TTC549 (cell line): ENCODE data around the gene TMED8.
"Not testable (repeated sequence)": the region's sequence is repeated elsewhere in the genome, so short reads cannot be mapped to it uniquely, and the experiment has no call there.

Experiments
- FAIRE-seq: peaks from 2 replicates; lab custom pipeline; 2012; peaks lifted over from hg19 to GRCh38; lab: Jason Lieb, UNC

Gene TMED8

DNA sequence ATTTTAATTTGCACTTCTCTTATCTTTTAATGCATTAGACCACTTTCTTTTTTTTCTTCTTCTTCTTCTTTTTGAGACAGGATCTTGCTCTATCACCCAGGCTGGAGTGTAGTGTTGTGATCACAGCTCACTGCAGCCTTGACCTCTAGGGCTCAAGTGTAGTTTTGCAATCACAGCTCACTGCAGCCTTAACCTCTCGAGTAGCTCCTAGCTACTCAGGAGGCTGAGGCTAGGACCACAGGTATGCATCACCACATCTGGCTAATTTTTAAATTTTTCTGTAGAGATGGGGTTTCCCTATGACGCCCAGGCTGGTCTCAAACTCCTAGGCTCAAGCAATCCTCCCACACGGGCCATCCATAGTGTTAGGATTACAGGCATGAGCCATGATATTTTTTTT is 12.7 kb downstream of the TMED8 start:
- no peak for FAIRE-seq

- no peak for FAIRE-seq
Observed at GRCh38 chr14:77359626-77360025, 17.3 kb downstream of the TMED8 start.

- no peak for FAIRE-seq
Observed at GRCh38 chr14:77356899-77357298, 20.0 kb downstream of the TMED8 start.

DNA sequence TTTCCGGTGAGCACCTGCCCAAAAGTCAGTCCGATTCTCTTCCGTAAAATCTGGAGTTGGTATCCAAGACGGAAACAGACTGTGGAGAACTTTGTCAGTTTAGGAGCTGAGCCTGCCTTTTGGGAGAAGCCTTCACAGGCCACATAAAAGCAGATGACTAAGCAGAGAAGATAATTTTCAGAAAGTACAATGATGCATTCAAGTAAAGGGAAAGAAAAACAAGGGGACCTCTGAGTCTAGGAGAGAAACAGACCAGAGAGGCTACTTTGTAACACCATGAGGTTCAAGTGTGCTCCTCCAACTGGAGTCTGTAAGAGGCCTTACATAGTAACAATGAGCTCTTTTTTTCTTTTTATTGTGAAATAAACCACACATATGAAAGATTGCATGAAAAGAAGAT is 21.1 kb downstream of the TMED8 start:
- FAIRE-seq: no peak

- no peak for FAIRE-seq
Observed at GRCh38 chr14:77353469-77354141, 23.3 kb downstream of the TMED8 start.

GRCh38 chr14:77347751-77348150 is 29.1 kb downstream of the TMED8 start:
- FAIRE-seq: no peak

- no peak for FAIRE-seq
Observed at GRCh38 chr14:77346495-77346894, 30.4 kb downstream of the TMED8 start.

- no peak for FAIRE-seq
Observed at GRCh38 chr14:77344377-77344996, 32.4 kb downstream of the TMED8 start.

- FAIRE-seq: no peak
Observed at GRCh38 chr14:77343662-77344061, 33.2 kb downstream of the TMED8 start.

- FAIRE-seq: no peak
Observed at GRCh38 chr14:77342726-77343397, 34.0 kb downstream of the TMED8 start.

GRCh38 chr14:77340389-77340788 is 36.5 kb downstream of the TMED8 start:
- FAIRE-seq: no peak

DNA sequence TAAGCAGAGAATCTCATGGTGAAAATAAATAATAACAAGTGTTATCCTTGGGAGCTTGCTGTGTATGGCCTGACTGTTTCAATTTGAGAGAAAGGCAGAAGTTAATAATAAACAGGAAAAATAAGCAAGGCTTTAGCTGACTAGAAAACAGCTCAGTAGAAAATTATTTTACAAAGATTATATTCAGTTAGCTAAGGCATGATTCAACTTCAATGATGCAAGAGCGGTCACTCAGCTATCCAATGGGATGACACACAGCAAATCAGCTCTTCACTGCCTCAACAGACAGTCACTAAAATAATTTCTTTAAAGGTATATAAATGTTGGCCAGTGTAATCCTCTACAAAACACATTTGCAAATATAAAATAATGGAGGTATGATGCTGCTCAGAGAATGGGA is 37.5 kb downstream of the TMED8 start:
- no peak for FAIRE-seq

DNA sequence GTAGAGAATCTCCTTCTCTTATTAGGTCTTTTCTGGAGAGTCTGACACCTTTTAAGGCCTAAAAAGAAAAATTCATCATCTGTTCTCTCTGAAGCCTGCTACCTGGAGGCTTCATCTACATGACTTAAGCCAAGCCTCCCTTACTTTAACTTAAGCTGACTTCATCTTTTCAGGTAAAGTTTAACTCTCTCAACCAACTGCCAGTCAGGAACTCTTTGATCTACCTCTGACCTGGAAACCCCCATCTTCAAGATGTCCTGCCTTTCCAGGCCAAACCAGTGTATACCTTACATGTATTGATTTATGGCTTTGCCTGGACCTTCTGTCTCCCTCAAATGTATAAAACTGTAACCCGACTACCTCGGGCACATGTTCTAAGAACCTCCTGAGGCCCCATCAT is 38.6 kb downstream of the TMED8 start:
- FAIRE-seq: no peak

DNA sequence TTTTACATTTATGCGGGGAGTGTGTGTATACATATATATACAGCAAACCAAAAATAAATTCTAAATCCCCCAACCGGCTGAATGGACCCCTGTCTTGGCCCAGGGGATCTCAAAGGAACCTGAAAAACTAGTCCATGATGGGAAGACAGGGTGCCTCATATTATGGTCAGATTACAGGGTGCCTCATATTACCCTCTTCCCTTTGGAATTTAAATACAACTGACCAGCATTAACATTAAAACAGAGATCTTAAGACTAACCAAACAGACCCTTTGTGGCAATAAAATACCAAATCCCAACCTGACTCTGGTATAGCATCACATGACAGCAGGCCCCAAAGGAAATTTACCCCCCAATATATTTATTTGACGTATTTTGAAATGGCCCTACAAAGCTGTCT is 39.0 kb downstream of the TMED8 start:
- no peak for FAIRE-seq

GRCh38 chr14:77337255-77337654 is 39.6 kb downstream of the TMED8 start:
- FAIRE-seq: not testable (repeated sequence)

DNA sequence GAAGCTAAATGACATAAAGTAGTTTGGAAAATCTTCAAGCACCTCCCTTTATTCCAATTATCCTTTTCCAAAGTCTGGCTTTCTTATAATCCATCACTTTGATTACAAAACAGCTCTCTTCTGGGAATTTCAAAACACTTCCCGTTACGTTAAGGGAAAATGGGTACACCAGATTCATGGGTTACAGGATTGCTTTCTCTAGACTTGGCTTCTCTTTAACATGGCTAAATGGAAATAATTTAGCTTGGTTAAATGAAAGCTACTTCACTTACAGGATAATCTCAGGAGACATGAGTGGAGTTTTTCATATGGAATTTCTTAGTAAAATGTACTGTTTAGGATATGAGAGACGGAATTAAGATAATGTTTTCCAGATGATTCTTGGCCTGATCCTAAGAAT is 41.3 kb downstream of the TMED8 start:
- no peak for FAIRE-seq

DNA sequence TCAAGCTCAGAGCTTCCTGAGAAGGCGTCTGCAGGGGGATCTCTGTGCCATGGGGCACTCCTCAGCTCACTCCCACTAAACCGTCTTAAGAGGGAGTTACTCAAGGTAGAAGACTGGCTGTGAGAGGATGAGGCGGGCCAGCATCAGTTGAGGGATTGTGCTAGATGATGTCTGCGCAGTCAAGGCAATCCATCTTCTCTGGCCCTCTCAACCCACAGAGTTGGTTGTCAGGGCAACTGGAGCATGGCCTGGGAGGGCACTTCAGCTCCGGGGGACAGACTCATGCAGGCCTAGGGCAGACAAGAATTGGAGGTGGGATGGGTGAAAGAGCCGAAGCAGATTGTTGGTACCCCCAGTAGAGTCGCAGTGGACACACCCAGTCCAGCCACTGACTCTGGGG is 47.0 kb downstream of the TMED8 start:
- no peak for FAIRE-seq

- no peak for FAIRE-seq
Observed at GRCh38 chr14:77327111-77327510, 49.8 kb downstream of the TMED8 start.

DNA sequence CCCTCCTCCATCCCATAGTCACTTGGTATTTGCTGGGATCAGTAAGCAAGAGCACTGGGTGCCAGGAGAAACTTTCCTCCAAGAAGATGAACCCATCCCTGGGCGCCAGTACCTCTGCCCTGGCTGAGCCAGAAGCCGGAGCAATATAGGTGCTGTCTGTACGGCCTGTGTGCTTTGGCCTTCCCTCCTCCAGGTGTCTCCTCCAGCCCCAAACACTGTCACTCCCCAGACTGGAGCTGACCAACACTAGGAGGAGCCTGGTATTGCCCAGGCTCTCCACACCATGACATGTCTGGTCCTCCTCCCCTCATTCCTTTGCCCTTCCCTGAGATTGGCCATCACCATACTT is 51.2 kb downstream of the TMED8 start:
- no peak for FAIRE-seq

DNA sequence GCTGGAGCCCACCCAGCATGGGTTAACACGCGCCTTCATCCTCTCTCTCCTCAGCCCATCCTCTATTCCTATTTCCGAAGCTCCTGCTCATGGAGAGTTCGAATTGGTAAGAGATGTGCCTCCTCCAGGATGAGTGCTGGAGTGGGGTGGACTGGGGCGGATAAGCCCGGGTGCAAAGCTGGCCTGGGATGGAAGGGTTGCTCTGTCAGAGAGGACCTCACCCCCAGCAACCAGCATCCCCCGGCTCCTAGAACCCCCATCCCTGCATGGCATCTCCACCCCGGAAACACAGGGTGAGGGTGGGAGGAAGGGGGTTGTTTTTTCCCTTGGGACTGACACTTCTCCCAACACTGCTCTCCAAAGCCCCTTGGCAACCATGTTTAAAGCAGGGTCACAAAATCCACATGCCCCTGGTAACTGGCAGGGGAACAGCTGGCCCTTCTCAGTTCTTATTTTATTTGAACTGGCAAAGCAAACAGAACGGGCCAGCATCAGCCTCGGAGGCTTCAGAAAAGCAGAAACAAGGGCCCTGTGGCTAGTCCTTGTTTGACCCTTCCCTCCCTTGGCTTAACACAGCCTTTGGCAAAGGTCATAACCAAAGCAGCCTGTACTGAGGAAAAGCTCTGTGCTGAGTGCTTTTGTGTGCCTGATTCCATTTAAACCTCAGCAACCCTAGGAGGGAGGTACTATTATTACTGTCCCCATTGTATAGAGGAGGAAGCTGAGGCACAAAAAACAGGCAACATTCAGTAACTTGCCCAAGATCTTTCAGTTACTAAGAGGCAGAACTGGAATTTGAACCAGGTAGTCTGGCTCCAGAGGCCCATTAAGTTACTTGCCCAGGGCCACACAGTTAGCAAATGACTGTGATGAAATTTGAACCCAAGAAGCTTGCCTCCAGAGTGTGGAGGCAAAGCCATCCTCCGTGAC is 51.8 kb downstream of the TMED8 start:
- no peak for FAIRE-seq

DNA sequence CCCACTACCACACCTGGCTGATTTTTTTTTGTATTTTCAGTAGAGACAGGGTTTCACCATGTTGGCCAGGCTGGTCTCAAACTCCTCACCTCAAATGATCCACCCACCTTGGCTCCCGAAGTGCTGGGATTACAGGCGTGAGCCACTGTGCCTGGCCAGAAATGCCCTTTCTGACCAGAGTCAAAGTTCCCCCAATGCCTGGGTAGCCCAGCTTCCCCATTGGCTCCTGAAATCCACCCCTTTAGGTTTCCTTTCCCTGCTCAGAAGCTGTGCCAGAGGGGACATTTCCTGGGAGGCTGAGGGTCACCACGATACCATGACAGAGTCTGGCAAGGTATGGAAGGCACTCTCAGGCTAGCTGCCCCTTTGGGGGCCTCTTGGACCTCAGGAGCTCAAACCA is 52.6 kb downstream of the TMED8 start:
- FAIRE-seq: no peak

DNA sequence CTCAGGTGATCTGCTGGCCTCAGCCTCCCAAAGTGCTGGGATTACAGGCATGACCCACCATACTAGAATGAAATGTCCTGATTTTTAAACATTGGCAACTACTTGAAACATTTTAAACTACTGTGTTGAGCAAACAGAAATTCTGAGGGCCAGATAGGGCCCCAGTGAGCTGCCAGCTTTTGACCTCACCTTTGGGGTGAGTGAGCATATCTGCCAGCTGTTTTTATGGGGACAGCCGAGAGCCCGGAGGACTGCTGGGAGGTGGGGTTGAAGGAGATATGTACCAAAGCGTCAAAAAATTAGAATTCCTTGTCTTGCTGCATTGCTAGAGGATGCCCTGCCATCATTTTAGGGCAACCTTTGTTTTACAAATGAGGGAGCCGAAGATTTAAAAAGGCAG is 53.3 kb downstream of the TMED8 start:
- no peak for FAIRE-seq

DNA sequence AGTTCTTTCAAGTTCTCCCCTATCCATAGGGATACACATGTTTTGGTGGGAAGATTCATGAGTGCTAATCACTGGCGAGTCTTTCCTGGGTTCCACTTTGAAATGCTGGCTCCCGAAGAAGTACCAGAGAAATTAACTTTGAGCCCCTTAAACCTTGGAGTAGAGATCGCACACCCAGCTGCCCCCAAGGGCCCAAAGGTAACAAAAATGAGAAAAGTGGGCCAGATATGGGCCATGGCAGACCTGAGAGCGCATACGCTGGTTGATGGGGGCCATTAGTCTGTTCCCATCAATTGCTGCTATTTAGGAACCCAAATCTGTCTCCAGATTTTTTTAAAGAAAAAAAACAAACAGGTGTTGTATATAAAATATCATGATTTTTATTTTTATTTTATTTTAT is 53.9 kb downstream of the TMED8 start:
- FAIRE-seq: no peak
